Prostate gland (tissue), 2 donors: ENCODE measurements around the gene CDH1. TPM values are rescaled to one million over a fixed set of nuclear protein-coding genes. Genes with fewer than 3 reads are reported as not detected.

ENCODE experiments used
- DNase-seq: peaks from one replicate; pipeline ENCODE4 v3.0.0-alpha.2; 2019; ENCODE audit warnings: low spot score
- H3K27ac ChIP-seq, 2 donors: fragments of 200-600 bp; sonication (generic); 2 replicates each; pipeline ENCODE4 v1.5.1; 2017 to 2019
- H3K27me3 ChIP-seq: fragments of 200-600 bp; sonication (generic); replicated peaks from 2 replicates; pipeline ENCODE4 v1.5.1; 2019; ENCODE audit not compliant: insufficient read depth
- H3K36me3 ChIP-seq, 2 donors: fragments of 200-600 bp; sonication (generic); 1 replicate in 1 of 2; 2 replicates in 1 of 2; pipeline versions ENCODE4 v1.5.1 to v1.8.1; 2017 to 2019
- H3K4me1 ChIP-seq: fragments of 200-600 bp; sonication (generic); replicated peaks from 2 replicates; pipeline ENCODE4 v1.5.1; 2019
- H3K4me3 ChIP-seq, 2 donors: fragments of 200-600 bp; sonication (generic); 2 replicates each; pipeline ENCODE4 v1.5.1; 2017 to 2019
- H3K9me3 ChIP-seq: fragments of 200-600 bp; sonication (generic); 2 replicates; pipeline ENCODE4 v1.5.1; 2017
- CTCF ChIP-seq, 4 experiments: fragments of 200-600 bp in 2 of 4; fragments of 450-650 bp in 2 of 4; sonication (generic) in 2 of 4; IDR thresholded peaks; 1 replicate in 3 of 4; 2 replicates in 1 of 4; pipeline ENCODE4 v1.5.1; 2016 to 2019; ENCODE audit warnings: antibody characterized with exemption in 4 of 4, mild to moderate bottlenecking in 2 of 4, moderate library complexity in 2 of 4
- POLR2A ChIP-seq: fragments of 450-650 bp; IDR thresholded peaks from one replicate; pipeline ENCODE4 v1.6.1; 2016; ENCODE audit warnings: antibody characterized with exemption, mild to moderate bottlenecking
- POLR2AphosphoS5 ChIP-seq: sonication (generic); formaldehyde crosslinking; IDR thresholded peaks from one replicate; pipeline ENCODE4 v1.6.1; 2017; ENCODE audit warnings: antibody characterized with exemption
- WGBS: methylation state at CpG from one replicate; pipeline ENCODE4 v1.1.5; 2018; 5-methylcytosine and 5-hydroxymethylcytosine counted together
- intact Hi-C: fragments of 100-400 bp; cut with DNase I; formaldehyde crosslinking; loops from one replicate; pipeline ENCODE4 v1.14.2; 2022
- total RNA-seq, 2 donors: library from RNA; depleted of rRNA; stranded (reverse); fragments of >200 nt; gene quantifications; one replicate each; pipeline ENCODE4 v1.1.0, GENCODE V29; 2016

CDH1 gene
- total RNA-seq, 2 donors from 2014 or later, result 75.7 to 300 TPM

DNA sequence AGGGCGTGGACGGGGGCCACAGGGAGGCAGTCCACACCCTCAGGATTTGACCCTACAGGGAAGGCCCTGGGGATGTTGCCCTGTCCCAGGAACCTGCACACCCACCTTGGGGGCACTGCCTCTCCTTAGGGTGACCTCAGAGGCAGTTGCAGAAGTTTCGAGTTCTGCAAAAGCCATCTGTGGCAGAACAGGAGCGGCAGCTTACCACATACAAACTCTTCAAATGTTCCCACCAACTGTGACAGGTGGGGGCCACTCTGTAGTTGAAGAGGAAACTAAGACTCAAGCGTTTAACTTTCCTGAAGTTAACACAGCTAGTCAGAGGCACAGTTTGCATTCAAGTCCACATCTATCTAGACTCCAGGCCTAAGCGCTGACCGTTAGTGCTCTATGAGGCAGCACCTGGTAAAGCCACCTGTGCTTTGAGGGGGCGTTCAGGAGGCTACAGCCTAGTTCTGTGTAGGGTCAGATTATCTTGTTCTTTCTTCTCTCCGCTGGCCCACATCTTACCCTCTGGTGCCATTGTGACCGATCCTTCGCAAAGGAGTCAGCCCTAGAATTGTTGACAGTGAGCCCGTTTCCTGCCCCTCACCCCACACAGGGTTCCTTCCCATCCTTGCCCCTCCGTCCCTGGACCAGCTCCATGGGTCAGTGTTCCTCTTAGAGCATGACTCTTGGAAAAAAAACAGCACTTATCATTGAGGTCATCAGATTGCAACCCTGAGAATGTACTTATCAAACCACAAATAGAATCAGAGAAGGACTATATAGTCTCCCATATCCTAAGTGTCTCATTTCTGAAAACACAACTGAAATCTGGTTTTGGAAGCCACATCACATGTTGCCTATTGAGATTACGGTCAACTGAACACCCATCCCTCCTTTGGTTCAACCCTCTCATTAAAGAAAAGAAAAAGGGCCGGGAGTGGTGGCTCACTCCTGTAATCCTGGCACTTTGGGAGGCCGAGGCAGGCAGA, 45.4 kb downstream of the CDH1 start:
- Histone ChIP-seq H3K27ac (peak overlapping the region in 1 of 2 donors; percentile 87), H3K9me3 (no peaks in the 10 kb centered on the region), H3K27me3 (no peaks in the 10 kb centered on the region), H3K4me3 (no peak overlapping the region), H3K4me1 (peaks cover 11% of the 10 kb centered on the region), H3K36me3 (no peaks in the 10 kb centered on the region)
- TF ChIP-seq POLR2AphosphoS5, result no peak
- TF ChIP-seq POLR2A, result no peak
- no peak for TF ChIP-seq CTCF (IDR thresholded peaks at IDR 0.05)
- 86% methylated on average over 16 of the region's 16 CpGs for WGBS
- intact Hi-C loops, result no loop called here
- no peak for DNase-seq

DNA sequence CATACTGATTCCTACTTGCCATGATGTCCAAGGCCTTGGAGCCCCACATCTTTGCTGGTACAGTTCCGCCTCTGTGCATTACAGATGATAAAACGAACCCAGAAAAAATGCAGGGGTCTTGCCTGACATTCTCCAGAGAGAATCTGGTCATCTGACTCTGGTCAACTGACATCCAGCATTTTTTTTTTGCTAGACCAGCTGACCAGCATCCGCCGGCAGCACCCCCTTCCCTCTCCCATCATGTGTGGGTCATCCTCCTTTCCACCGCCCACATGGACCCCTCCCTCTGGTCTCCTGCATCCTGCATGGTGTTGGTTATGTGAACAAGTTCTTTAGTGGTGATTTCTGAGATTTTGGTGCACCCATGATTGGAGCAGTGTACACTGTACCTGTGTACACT, 47.1 kb downstream of the CDH1 start:
- 100% methylated on average over 5 of the region's 5 CpGs for WGBS
- Histone ChIP-seq H3K9me3 (no peaks in the 10 kb centered on the region), H3K36me3 (no peaks in the 10 kb centered on the region), H3K27me3 (no peaks in the 10 kb centered on the region), H3K4me3 (no peak overlapping the region), H3K27ac (no peak overlapping the region), H3K4me1 (peaks cover 6% of the 10 kb centered on the region)
- TF ChIP-seq CTCF (IDR thresholded peaks at IDR 0.05) (no peak), POLR2AphosphoS5 (no peak), POLR2A (no peak)
- intact Hi-C loops, result no loop called here
- DNase-seq, result no peak

DNA sequence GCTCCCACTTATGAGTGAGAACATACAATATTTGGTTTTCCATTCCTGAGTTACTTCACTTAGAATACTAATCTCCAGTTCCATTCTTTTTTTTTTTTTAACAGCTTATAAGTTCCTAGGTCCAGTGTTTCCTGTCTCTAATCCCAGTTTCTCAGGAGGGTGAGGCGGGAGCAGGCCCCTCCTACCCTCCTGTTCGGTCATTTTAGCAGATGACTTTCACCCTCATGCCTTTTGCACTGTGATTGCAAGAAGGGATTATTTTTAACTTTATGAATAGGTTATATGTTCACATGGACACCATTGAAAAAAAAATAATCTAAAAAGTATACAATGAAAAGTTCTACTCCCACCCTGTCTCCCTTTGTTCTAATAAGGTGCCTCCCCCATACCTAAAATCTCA, 47.6 kb downstream of the CDH1 start:
- intact Hi-C loops, result no loop called here
- WGBS, result 93% methylated on average over 2 of the region's 2 CpGs
- H3K4me3 ChIP-seq, result no peak overlapping the region
- DNase-seq, result no peak
- no peaks in the 10 kb centered on the region for H3K9me3 ChIP-seq
- H3K4me1 ChIP-seq, result peaks cover 1% of the 10 kb centered on the region
- no peaks in the 10 kb centered on the region for H3K27me3 ChIP-seq
- no peak overlapping the region for H3K27ac ChIP-seq
- TF ChIP-seq POLR2A (no peak), CTCF (IDR thresholded peaks at IDR 0.05) (no peak), POLR2AphosphoS5 (no peak)
- H3K36me3 ChIP-seq, result no peaks in the 10 kb centered on the region

DNA sequence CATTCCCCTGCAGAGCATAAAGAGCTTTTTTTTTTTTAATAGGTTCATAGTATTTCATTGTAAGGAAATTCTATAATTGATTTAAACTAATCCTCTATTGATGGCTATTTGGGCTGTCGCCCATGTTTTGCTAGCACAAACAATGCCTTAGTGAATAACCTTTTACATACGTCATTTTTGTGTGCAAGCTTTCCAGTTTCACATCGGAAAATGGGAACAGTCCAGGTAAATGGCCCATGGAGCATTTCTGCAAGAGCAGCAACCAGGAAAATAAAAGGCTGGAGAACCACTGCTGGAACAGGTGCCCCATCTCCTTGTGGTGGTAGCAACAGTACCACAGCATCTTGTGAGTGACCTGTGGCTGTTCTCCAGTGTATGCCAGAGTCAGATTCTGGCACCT, 48.6 kb downstream of the CDH1 start:
- WGBS, result 64% methylated on average over 3 of the region's 3 CpGs
- no peaks in the 10 kb centered on the region for H3K27me3 ChIP-seq
- TF ChIP-seq CTCF (IDR thresholded peaks at IDR 0.05), result no peak
- no peak for TF ChIP-seq POLR2A
- TF ChIP-seq POLR2AphosphoS5, result no peak
- no peaks in the 10 kb centered on the region for H3K36me3 ChIP-seq
- no peaks in the 10 kb centered on the region for H3K9me3 ChIP-seq
- H3K4me3 ChIP-seq, result no peak overlapping the region
- H3K27ac ChIP-seq, result peak overlapping the region; percentile 24 to 34
- peaks cover 3% of the 10 kb centered on the region for H3K4me1 ChIP-seq
- DNase-seq, result no peak
- intact Hi-C loops, result no loop called here
